HepG2 (cell line): Measurements from ENCODE around the gene COLGALT1. TPM values are rescaled to one million over a fixed set of nuclear protein-coding genes. Genes with fewer than 3 reads are reported as not detected.

Source experiments
- ATF1 ChIP-seq: IDR thresholded peaks from 2 replicates; pipeline ENCODE4 v1.6.1; 2016; ENCODE audit warnings: mild to moderate bottlenecking, control low read depth
- CAMTA2 ChIP-seq: sonication (generic); formaldehyde crosslinking; IDR thresholded peaks from 2 replicates; pipeline ENCODE4 v1.4.0; 2020; ENCODE audit warnings: mild to moderate bottlenecking, missing genetic modification reagents, borderline replicate concordance
- CHD2 ChIP-seq: IDR thresholded peaks from 2 replicates; pipeline ENCODE4 v1.6.1; 2011; ENCODE audit warnings: low read depth, low read length, improper control_type of control experiment
- ELF1 ChIP-seq: sonication (generic); formaldehyde crosslinking; IDR thresholded peaks from 2 replicates; pipeline ENCODE4 v1.4.0; 2020; ENCODE audit warnings: missing genetic modification reagents
- GATAD2A ChIP-seq: IDR thresholded peaks from 2 replicates; pipeline ENCODE4 v1.6.1; 2016
- KDM4B ChIP-seq: sonication (generic); formaldehyde crosslinking; IDR thresholded peaks from 2 replicates; pipeline ENCODE4 v1.4.0; 2020; ENCODE audit warnings: missing genetic modification reagents
- NFIC ChIP-seq: IDR thresholded peaks from 2 replicates; pipeline ENCODE4 v1.6.1; 2012; ENCODE audit warnings: mild to moderate bottlenecking, low read length, inconsistent platforms
- NFRKB ChIP-seq: fragments of 450-650 bp; IDR thresholded peaks from 2 replicates; pipeline ENCODE4 v1.6.1; 2017
- PHB2 ChIP-seq: fragments of 450-650 bp; IDR thresholded peaks from 2 replicates; pipeline ENCODE4 v1.6.1; 2018; ENCODE audit not compliant: partially characterized antibody
- POLR2A ChIP-seq, 2 experiments: IDR thresholded peaks; 2 replicates each; pipeline ENCODE4 v1.6.1; 2011; ENCODE audit warnings: low read depth in 2 of 2, low read length in 2 of 2, mild to moderate bottlenecking in 1 of 2, moderate library complexity in 1 of 2; ENCODE audit not compliant: insufficient read depth in 1 of 2
- SAP130 ChIP-seq: IDR thresholded peaks from 2 replicates; pipeline ENCODE4 v1.6.1; 2016; ENCODE audit warnings: low read depth
- SATB2 ChIP-seq: sonication (generic); formaldehyde crosslinking; IDR thresholded peaks from 2 replicates; pipeline ENCODE4 v1.5.0; 2020; ENCODE audit warnings: missing genetic modification reagents
- SOX5 ChIP-seq: IDR thresholded peaks from 2 replicates; pipeline ENCODE4 v1.6.1; 2016; ENCODE audit warnings: borderline replicate concordance
- SRSF4 ChIP-seq: fragments of 200-400 bp; formaldehyde crosslinking; IDR thresholded peaks from one replicate; pipeline ENCODE4 v1.6.1; 2018; ENCODE audit warnings: mild to moderate bottlenecking, low read depth, low read length, moderate library complexity; ENCODE audit not compliant: poor library complexity, severe bottlenecking
- SRSF9 ChIP-seq: fragments of 200-400 bp; formaldehyde crosslinking; IDR thresholded peaks from 2 replicates; pipeline ENCODE4 v1.6.1; 2018; ENCODE audit warnings: borderline replicate concordance, mild to moderate bottlenecking, low read depth, low read length; ENCODE audit not compliant: insufficient read depth, poor library complexity, severe bottlenecking
- ZBTB7A ChIP-seq: sonication (generic); formaldehyde crosslinking; IDR thresholded peaks from 2 replicates; pipeline ENCODE4 v1.8.0; 2022; ENCODE audit warnings: mild to moderate bottlenecking, missing genetic modification reagents
- ZNF10 ChIP-seq: sonication (generic); formaldehyde crosslinking; IDR thresholded peaks from 2 replicates; pipeline ENCODE4 v1.4.0; 2020; ENCODE audit warnings: mild to moderate bottlenecking, low read depth, missing genetic modification reagents, borderline replicate concordance
- ZNF12 ChIP-seq: sonication (generic); formaldehyde crosslinking; IDR thresholded peaks from 2 replicates; pipeline ENCODE4 v1.5.0; 2020; ENCODE audit warnings: missing genetic modification reagents
- ZNF33A ChIP-seq: sonication (generic); formaldehyde crosslinking; IDR thresholded peaks from 2 replicates; pipeline ENCODE4 v1.5.1; 2020; ENCODE audit warnings: missing genetic modification reagents, mild to moderate bottlenecking, moderate library complexity, borderline replicate concordance
- ZNF468 ChIP-seq: sonication (generic); formaldehyde crosslinking; IDR thresholded peaks from 2 replicates; pipeline ENCODE4 v1.8.0; 2022; ENCODE audit warnings: mild to moderate bottlenecking, moderate library complexity, missing genetic modification reagents
- ZNF670 ChIP-seq: sonication (generic); formaldehyde crosslinking; IDR thresholded peaks from 2 replicates; pipeline ENCODE4 v1.8.0; 2022; ENCODE audit warnings: mild to moderate bottlenecking, missing genetic modification reagents, borderline replicate concordance
- ZNF781 ChIP-seq: sonication (generic); formaldehyde crosslinking; IDR thresholded peaks from 2 replicates; pipeline ENCODE4 v1.5.1; 2020; ENCODE audit warnings: borderline replicate concordance, mild to moderate bottlenecking, missing genetic modification reagents; ENCODE audit errors: not compliant biosample characterization
- ZSCAN30 ChIP-seq: sonication (generic); formaldehyde crosslinking; IDR thresholded peaks from 2 replicates; pipeline ENCODE4 v1.5.0; 2020; ENCODE audit warnings: mild to moderate bottlenecking, missing genetic modification reagents
- polyA plus RNA-seq, 8 experiments: library from polyadenylated mRNA; depleted of rRNA in 3 of 8; stranded (reverse) in 7 of 8; unstranded in 1 of 8; fragments of >200 nt; fragmentation: Illumina TruSeq in 4 of 8; extraction: Trizol in 4 of 8; gene quantifications; 2 replicates each; pipeline versions ENCODE4 v1.2.1 to v1.2.3, GENCODE V29; 2011 to 2016; ENCODE audit warnings: low read depth in 4 of 8, missing spikeins in 1 of 8, mixed read lengths in 1 of 8; ENCODE audit not compliant: insufficient read depth in 1 of 8
- total RNA-seq, 5 experiments: library from RNA; depleted of rRNA; stranded (reverse); fragments of >200 nt; fragmentation: Illumina TruSeq; extraction: Trizol; gene quantifications; 2 replicates each; pipeline ENCODE4 v1.2.3, GENCODE V29; 2016; ENCODE audit warnings: low read depth in 1 of 5
- TF ChIP-seq, protein P1 (sequence below): sonication (generic); formaldehyde crosslinking; IDR thresholded peaks from 2 replicates; pipeline ENCODE4 v1.4.0; 2020; ENCODE audit warnings: missing genetic modification reagents, mild to moderate bottlenecking, borderline replicate concordance
- TF ChIP-seq, protein P2 (sequence below): sonication (generic); formaldehyde crosslinking; IDR thresholded peaks from 2 replicates; pipeline ENCODE4 v1.8.1; 2023; ENCODE audit warnings: mild to moderate bottlenecking, moderate library complexity, missing genetic modification reagents
- TF ChIP-seq, protein P3 (sequence below): sonication (generic); formaldehyde crosslinking; IDR thresholded peaks from 2 replicates; pipeline ENCODE4 v1.5.0; 2020; ENCODE audit warnings: missing genetic modification reagents
- TF ChIP-seq, protein P4 (sequence below): sonication (generic); formaldehyde crosslinking; IDR thresholded peaks from 2 replicates; pipeline ENCODE4 v1.5.1; 2020; ENCODE audit warnings: missing genetic modification reagents, mild to moderate bottlenecking, borderline replicate concordance

COLGALT1 gene
- total and polyA plus RNA-seq, 2 of the 13 experiments (the other 11 are each of a cell fraction or from before 2014, with no cell fraction given), result 58.0 to 211 TPM

DNA sequence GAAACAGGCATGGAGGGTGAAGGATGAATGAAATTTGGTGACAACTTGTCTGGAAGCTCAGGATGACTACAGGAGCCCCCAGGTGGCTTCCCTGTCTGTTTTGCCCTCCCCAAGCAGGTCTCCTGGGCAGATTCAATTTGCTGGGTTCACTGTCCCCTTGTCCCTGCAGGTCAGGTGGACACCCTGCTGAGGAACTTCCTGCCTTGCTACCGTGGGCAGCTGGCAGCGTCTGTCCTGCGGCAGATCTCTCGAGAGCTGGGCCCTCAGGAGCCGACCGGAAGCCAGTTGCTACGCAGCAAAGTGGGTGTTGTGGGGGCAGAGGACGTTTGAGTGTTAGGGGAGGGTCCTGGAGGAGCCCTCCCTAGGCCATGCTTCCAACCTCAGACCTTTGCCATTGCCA, 24.9 kb upstream of the COLGALT1 start (continued):
- TF ChIP-seq, protein P1, sequence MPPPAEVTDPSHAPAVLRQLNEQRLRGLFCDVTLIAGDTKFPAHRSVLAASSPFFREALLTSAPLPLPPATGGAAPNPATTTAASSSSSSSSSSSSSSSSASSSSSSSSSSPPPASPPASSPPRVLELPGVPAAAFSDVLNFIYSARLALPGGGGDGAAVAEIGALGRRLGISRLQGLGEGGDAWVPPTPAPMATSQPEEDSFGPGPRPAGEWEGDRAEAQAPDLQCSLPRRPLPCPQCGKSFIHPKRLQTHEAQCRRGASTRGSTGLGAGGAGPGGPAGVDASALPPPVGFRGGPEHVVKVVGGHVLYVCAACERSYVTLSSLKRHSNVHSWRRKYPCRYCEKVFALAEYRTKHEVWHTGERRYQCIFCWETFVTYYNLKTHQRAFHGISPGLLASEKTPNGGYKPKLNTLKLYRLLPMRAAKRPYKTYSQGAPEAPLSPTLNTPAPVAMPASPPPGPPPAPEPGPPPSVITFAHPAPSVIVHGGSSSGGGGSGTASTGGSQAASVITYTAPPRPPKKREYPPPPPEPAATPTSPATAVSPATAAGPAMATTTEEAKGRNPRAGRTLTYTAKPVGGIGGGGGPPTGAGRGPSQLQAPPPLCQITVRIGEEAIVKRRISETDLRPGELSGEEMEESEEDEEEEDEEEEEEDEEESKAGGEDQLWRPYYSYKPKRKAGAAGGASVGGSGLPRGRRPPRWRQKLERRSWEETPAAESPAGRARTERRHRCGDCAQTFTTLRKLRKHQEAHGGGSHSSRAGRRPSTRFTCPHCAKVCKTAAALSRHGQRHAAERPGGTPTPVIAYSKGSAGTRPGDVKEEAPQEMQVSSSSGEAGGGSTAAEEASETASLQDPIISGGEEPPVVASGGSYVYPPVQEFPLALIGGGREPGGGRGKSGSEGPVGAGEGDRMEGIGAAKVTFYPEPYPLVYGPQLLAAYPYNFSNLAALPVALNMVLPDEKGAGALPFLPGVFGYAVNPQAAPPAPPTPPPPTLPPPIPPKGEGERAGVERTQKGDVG (CRISPR knock-in tag), result no peak
- TF ChIP-seq ZNF12 (no peak), POLR2A (IDR thresholded peaks at IDR 0.05; ENCODE audit: insufficient read depth in 1 of 2, low read depth in 2 of 2, low read length in 2 of 2) (peak in 1 of 2 experiments; percentile 30; a peak in 1 of 4 replicates), SOX5 (CRISPR knock-in tag) (0 out of 2 replicates have a peak, but pooled peaks have one; percentile 10), ELF1 (CRISPR knock-in tag) (peak; percentile 76), PHB2 (no peak), ZBTB7A (no peak), ZNF10 (CRISPR knock-in tag) (no peak), ZNF781 (CRISPR knock-in tag) (no peak), SAP130 (CRISPR knock-in tag) (peak; percentile 56), GATAD2A (CRISPR knock-in tag) (peak; percentile 15; the same call in 1 of the 2 replicates), CAMTA2 (CRISPR knock-in tag) (no peak), CHD2 (peak; percentile 86), ZNF670 (CRISPR knock-in tag) (no peak), NFIC (no peak), ZSCAN30 (CRISPR knock-in tag) (no peak), ATF1 (CRISPR knock-in tag) (no peak), SATB2 (CRISPR knock-in tag) (no peak), SRSF4 (no peak), SRSF9 (no peak), KDM4B (CRISPR knock-in tag) (no peak), ZNF468 (CRISPR knock-in tag) (no peak), ZNF33A (CRISPR knock-in tag) (no peak), NFRKB (no peak)
- TF ChIP-seq, protein P2, sequence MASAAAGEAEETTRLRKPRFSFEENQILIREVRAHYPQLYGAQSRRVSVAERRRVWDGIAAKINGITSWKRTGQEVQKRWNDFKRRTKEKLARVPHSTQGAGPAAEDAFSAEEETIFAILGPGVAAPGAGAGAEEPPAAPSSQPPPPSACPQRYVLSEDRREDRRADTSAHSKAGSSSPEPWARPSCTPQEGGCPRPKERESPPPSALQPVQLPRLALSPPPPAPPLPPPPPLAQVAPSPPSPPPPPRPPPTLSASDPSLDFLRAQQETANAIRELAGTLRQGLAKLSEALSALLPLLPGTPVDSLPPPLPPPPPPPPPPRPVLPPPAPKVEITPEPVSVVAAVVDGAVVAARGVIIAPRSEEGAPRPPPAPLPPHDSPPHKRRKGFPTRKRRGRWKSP (CRISPR knock-in tag), result no peak
- TF ChIP-seq, protein P3, sequence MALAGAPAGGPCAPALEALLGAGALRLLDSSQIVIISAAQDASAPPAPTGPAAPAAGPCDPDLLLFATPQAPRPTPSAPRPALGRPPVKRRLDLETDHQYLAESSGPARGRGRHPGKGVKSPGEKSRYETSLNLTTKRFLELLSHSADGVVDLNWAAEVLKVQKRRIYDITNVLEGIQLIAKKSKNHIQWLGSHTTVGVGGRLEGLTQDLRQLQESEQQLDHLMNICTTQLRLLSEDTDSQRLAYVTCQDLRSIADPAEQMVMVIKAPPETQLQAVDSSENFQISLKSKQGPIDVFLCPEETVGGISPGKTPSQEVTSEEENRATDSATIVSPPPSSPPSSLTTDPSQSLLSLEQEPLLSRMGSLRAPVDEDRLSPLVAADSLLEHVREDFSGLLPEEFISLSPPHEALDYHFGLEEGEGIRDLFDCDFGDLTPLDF (CRISPR knock-in tag), result no peak
- TF ChIP-seq, protein P4, sequence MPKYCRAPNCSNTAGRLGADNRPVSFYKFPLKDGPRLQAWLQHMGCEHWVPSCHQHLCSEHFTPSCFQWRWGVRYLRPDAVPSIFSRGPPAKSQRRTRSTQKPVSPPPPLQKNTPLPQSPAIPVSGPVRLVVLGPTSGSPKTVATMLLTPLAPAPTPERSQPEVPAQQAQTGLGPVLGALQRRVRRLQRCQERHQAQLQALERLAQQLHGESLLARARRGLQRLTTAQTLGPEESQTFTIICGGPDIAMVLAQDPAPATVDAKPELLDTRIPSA (CRISPR knock-in tag), result no peak
